ENCODE data around the gene SCAMP1.

Gene SCAMP1

GRCh38 chr5:78508186-78508765, 147.9 kb downstream of the SCAMP1 start (continued):
- TF ChIP-seq ZNF335 (tag by site-specific recombination; conservative IDR thresholded peaks at IDR 0.05) (no peak; the same call in 1 of the 2 replicates), MZF1 (tag by site-specific recombination; IDR thresholded peaks at IDR 0.05; ENCODE audit: borderline replicate concordance) (peak; percentile 62; the same call in 1 of the 2 replicates), HOXA7 (CRISPR knock-in tag; IDR thresholded peaks at IDR 0.05; ENCODE audit: borderline replicate concordance) (no peak), ZNF692 (tag by site-specific recombination; IDR thresholded peaks at IDR 0.05) (peak; percentile 74), BCL11A (tag by site-specific recombination; IDR thresholded peaks at IDR 0.05; ENCODE audit: low read depth) (peak; percentile 8; the same call in 1 of the 2 replicates), ZNF112 (tag by site-specific recombination; IDR thresholded peaks at IDR 0.05) (no peak), SCRT2 (tag by site-specific recombination; IDR thresholded peaks at IDR 0.05) (no peak), OSR2 (tag by site-specific recombination; IDR thresholded peaks at IDR 0.05) (peak; percentile 93), MYNN (tag by site-specific recombination; IDR thresholded peaks at IDR 0.05; ENCODE audit: borderline replicate concordance) (peak; percentile 67; the same call in 1 of the 2 replicates), ZNF791 (tag by site-specific recombination; IDR thresholded peaks at IDR 0.05) (no peak), ZNF302 (tag by site-specific recombination; IDR thresholded peaks at IDR 0.05; ENCODE audit: low read depth) (no peak), REPIN1 (tag by site-specific recombination; IDR thresholded peaks at IDR 0.05; ENCODE audit: low read depth) (no peak), ZNF776 (tag by site-specific recombination; IDR thresholded peaks at IDR 0.05; ENCODE audit: borderline replicate concordance) (no peak), ZNF488 (tag by site-specific recombination; IDR thresholded peaks at IDR 0.05) (peak; percentile 81; the same call in 1 of the 2 replicates), ZNF23 (tag by site-specific recombination; IDR thresholded peaks at IDR 0.05; ENCODE audit: borderline replicate concordance) (no peak), OVOL3 (tag by site-specific recombination; IDR thresholded peaks at IDR 0.05) (peak; percentile 67; the same call in 1 of the 2 replicates), ZFHX2 (tag by site-specific recombination; conservative IDR thresholded peaks at IDR 0.05) (no peak), ZNF664 (tag by site-specific recombination; IDR thresholded peaks at IDR 0.05) (no peak; the same call in 1 of the 2 replicates), ZNF529 (tag by site-specific recombination; IDR thresholded peaks at IDR 0.05; ENCODE audit: insufficient replicate concordance) (no peak), FEZF1 (tag by site-specific recombination; IDR thresholded peaks at IDR 0.05) (peak; percentile 88), HOXC10 (CRISPR knock-in tag; IDR thresholded peaks at IDR 0.05) (no peak), ZNF2 (tag by site-specific recombination; IDR thresholded peaks at IDR 0.05) (0 out of 2 replicates have a peak, but pooled peaks have one; percentile 44), SETDB1 (IDR thresholded peaks at IDR 0.05; ENCODE audit: insufficient read length, low read length) (no peak), ZNF133 (tag by site-specific recombination; IDR thresholded peaks at IDR 0.05) (no peak), ZBTB17 (tag by site-specific recombination; IDR thresholded peaks at IDR 0.05) (peak; percentile 53), ZNF404 (tag by site-specific recombination; IDR thresholded peaks at IDR 0.05) (no peak), ZNF433 (tag by site-specific recombination; IDR thresholded peaks at IDR 0.05; ENCODE audit: low read depth) (no peak), ZNF747 (tag by site-specific recombination; IDR thresholded peaks at IDR 0.05) (no peak), ELK4 (IDR thresholded peaks at IDR 0.05; ENCODE audit: borderline replicate concordance, low read depth, low read length) (no peak), CTCF (tag by site-specific recombination; IDR thresholded peaks at IDR 0.05) (no peak), ZNF280C (tag by site-specific recombination; IDR thresholded peaks at IDR 0.05) (no peak), BCL6B (tag by site-specific recombination; IDR thresholded peaks at IDR 0.05) (no peak), ZNF660 (tag by site-specific recombination; IDR thresholded peaks at IDR 0.05) (no peak; the same call in 1 of the 2 replicates)
